Keratinocyte (primary cell): ENCODE data around the gene PTCH2.

ENCODE experiments used
- EZH2 ChIP-seq: IDR thresholded peaks from one replicate; pipeline ENCODE4 v1.6.1; 2012; ENCODE audit warnings: inconsistent platforms, mild to moderate bottlenecking, low read length, moderate library complexity
- TF ChIP-seq, protein P1 (sequence below), 3 experiments: IDR thresholded peaks in 1 of 3; conservative IDR thresholded peaks in 1 of 3; optimal IDR thresholded peaks in 1 of 3; 2 replicates in 2 of 3; 3 replicates in 1 of 3; pipeline versions ENCODE3 to v1.5.1; 2011; ENCODE audit warnings: low read length in 3 of 3, mild to moderate bottlenecking in 3 of 3, moderate library complexity in 2 of 3, control low read depth in 1 of 3, inconsistent platforms in 1 of 3; ENCODE audit not compliant: insufficient read depth in 2 of 3; ENCODE audit errors: extremely low read depth in 1 of 3

- TF ChIP-seq, protein P1, sequence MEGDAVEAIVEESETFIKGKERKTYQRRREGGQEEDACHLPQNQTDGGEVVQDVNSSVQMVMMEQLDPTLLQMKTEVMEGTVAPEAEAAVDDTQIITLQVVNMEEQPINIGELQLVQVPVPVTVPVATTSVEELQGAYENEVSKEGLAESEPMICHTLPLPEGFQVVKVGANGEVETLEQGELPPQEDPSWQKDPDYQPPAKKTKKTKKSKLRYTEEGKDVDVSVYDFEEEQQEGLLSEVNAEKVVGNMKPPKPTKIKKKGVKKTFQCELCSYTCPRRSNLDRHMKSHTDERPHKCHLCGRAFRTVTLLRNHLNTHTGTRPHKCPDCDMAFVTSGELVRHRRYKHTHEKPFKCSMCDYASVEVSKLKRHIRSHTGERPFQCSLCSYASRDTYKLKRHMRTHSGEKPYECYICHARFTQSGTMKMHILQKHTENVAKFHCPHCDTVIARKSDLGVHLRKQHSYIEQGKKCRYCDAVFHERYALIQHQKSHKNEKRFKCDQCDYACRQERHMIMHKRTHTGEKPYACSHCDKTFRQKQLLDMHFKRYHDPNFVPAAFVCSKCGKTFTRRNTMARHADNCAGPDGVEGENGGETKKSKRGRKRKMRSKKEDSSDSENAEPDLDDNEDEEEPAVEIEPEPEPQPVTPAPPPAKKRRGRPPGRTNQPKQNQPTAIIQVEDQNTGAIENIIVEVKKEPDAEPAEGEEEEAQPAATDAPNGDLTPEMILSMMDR (optimal IDR thresholded peaks at IDR 0.05 in 1 of 3, IDR thresholded peaks at IDR 0.05 in 1 of 3, conservative IDR thresholded peaks at IDR 0.05 in 1 of 3; ENCODE audit: extremely low read depth in 1 of 3, insufficient read depth in 2 of 3, low read length in 3 of 3) = peak in 2 of 3 experiments; percentile 14 to 48
- no peak for TF ChIP-seq EZH2
These were observed 12.7 kb upstream of the PTCH2 start for GRCh38 chr1:44855742-44856141.
